ENCODE data around the gene PVRIG. TPM values are rescaled to one million over a fixed set of nuclear protein-coding genes. Genes with fewer than 3 reads are reported as not detected.
"Not testable (repeated sequence)": the region's sequence is repeated elsewhere in the genome, so short reads cannot be mapped to it uniquely, and the experiment has no call there.

The PVRIG gene
- polyA plus RNA-seq, 1 donor from 2014 or later: 0.16 TPM

DNA sequence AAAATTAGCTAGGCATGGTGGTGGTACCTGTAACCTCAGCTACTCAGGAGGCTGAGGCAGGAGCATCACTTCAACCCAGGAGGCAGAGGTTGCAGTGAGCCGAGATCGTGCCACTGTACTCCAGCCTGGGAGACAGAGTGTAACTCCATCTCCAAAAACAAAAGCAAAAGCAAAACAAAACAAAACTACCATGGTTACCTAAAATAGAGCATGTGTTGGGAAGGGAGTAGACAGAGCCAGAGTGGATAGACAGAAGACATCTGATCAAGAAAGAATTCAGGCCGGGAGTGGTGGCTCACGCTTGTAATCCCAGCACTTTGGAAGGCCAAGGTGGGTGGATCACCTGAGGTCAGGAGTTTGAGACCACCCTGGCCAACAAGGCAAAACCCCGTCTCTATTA, 46.1 kb downstream of the PVRIG start:
- not testable (repeated sequence) for H3K4me2 ChIP-seq (ENCODE audit: low read length); H3K9me2 ChIP-seq (ENCODE audit: insufficient read depth, low read length); H3K9me3 ChIP-seq (ENCODE audit: low read length); H3K4me3 ChIP-seq (ENCODE audit: low read length); H3F3A ChIP-seq (ENCODE audit: insufficient read depth, low read length, poor library complexity, severe bottlenecking); H4K20me1 ChIP-seq (ENCODE audit: insufficient read depth); H3K36me3 ChIP-seq (ENCODE audit: insufficient read depth, low read length); H3K27ac ChIP-seq (ENCODE audit: low read length); H3K27me3 ChIP-seq (ENCODE audit: insufficient read depth, low read depth, low read length); H2AFZ ChIP-seq (ENCODE audit: low read depth, low read length); H3K9ac ChIP-seq (ENCODE audit: low read length)
- H3K79me2 ChIP-seq (replicated peaks; ENCODE audit: insufficient read depth, low read length): peaks cover 37% of the 10 kb centered on the region

- Histone ChIP-seq H3K4me3 (ENCODE audit: low read length) (no peak overlapping the region), H3K9me3 (ENCODE audit: low read length) (no peaks in the 10 kb centered on the region), H3K36me3 (ENCODE audit: insufficient read depth, low read length) (no peaks in the 10 kb centered on the region), H4K20me1 (ENCODE audit: insufficient read depth) (no peaks in the 10 kb centered on the region), H3K27me3 (ENCODE audit: insufficient read depth, low read depth, low read length) (no peaks in the 10 kb centered on the region), H2AFZ (ENCODE audit: low read depth, low read length) (no peak overlapping the region), H3K27ac (ENCODE audit: low read length) (no peak overlapping the region), H3K9ac (ENCODE audit: low read length) (no peak overlapping the region), H3F3A (ENCODE audit: insufficient read depth, low read length, poor library complexity, severe bottlenecking) (no peaks in the 10 kb centered on the region), H3K79me2 (replicated peaks; ENCODE audit: insufficient read depth, low read length) (peaks cover 37% of the 10 kb centered on the region), H3K4me2 (ENCODE audit: low read length) (no peak overlapping the region), H3K9me2 (ENCODE audit: insufficient read depth, low read length) (no peaks in the 10 kb centered on the region)
- TF ChIP-seq, protein P1, sequence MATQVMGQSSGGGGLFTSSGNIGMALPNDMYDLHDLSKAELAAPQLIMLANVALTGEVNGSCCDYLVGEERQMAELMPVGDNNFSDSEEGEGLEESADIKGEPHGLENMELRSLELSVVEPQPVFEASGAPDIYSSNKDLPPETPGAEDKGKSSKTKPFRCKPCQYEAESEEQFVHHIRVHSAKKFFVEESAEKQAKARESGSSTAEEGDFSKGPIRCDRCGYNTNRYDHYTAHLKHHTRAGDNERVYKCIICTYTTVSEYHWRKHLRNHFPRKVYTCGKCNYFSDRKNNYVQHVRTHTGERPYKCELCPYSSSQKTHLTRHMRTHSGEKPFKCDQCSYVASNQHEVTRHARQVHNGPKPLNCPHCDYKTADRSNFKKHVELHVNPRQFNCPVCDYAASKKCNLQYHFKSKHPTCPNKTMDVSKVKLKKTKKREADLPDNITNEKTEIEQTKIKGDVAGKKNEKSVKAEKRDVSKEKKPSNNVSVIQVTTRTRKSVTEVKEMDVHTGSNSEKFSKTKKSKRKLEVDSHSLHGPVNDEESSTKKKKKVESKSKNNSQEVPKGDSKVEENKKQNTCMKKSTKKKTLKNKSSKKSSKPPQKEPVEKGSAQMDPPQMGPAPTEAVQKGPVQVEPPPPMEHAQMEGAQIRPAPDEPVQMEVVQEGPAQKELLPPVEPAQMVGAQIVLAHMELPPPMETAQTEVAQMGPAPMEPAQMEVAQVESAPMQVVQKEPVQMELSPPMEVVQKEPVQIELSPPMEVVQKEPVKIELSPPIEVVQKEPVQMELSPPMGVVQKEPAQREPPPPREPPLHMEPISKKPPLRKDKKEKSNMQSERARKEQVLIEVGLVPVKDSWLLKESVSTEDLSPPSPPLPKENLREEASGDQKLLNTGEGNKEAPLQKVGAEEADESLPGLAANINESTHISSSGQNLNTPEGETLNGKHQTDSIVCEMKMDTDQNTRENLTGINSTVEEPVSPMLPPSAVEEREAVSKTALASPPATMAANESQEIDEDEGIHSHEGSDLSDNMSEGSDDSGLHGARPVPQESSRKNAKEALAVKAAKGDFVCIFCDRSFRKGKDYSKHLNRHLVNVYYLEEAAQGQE (IDR thresholded peaks at IDR 0.05; ENCODE audit: borderline replicate concordance): no peak
- TF ChIP-seq EZH2 (IDR thresholded peaks at IDR 0.05; ENCODE audit: borderline replicate concordance, insufficient read depth, low read length, poor library complexity, severe bottlenecking) (no peak), POLR2AphosphoS5 (IDR thresholded peaks at IDR 0.05) (no peak), SMC3 (conservative IDR thresholded peaks at IDR 0.05; ENCODE audit: poor library complexity) (no peak), EP300 (conservative IDR thresholded peaks at IDR 0.05; ENCODE audit: poor library complexity, severe bottlenecking) (no peak), RAD21 (conservative IDR thresholded peaks at IDR 0.05) (no peak)
Observed at GRCh38 chr7:100266576-100267354, 47.0 kb downstream of the PVRIG start.

- Histone ChIP-seq H3K27me3 (ENCODE audit: insufficient read depth, low read depth, low read length) (no peaks in the 10 kb centered on the region), H3K36me3 (ENCODE audit: insufficient read depth, low read length) (no peaks in the 10 kb centered on the region), H3K4me2 (ENCODE audit: low read length) (no peak overlapping the region), H2AFZ (ENCODE audit: low read depth, low read length) (no peak overlapping the region), H3K9ac (ENCODE audit: low read length) (no peak overlapping the region), H4K20me1 (ENCODE audit: insufficient read depth) (no peaks in the 10 kb centered on the region), H3K27ac (ENCODE audit: low read length) (no peak overlapping the region), H3K4me3 (ENCODE audit: low read length) (no peak overlapping the region), H3K9me2 (ENCODE audit: insufficient read depth, low read length) (no peaks in the 10 kb centered on the region), H3F3A (ENCODE audit: insufficient read depth, low read length, poor library complexity, severe bottlenecking) (no peaks in the 10 kb centered on the region), H3K79me2 (replicated peaks; ENCODE audit: insufficient read depth, low read length) (peaks cover 37% of the 10 kb centered on the region), H3K9me3 (ENCODE audit: low read length) (no peaks in the 10 kb centered on the region)
- TF ChIP-seq, protein P2, sequence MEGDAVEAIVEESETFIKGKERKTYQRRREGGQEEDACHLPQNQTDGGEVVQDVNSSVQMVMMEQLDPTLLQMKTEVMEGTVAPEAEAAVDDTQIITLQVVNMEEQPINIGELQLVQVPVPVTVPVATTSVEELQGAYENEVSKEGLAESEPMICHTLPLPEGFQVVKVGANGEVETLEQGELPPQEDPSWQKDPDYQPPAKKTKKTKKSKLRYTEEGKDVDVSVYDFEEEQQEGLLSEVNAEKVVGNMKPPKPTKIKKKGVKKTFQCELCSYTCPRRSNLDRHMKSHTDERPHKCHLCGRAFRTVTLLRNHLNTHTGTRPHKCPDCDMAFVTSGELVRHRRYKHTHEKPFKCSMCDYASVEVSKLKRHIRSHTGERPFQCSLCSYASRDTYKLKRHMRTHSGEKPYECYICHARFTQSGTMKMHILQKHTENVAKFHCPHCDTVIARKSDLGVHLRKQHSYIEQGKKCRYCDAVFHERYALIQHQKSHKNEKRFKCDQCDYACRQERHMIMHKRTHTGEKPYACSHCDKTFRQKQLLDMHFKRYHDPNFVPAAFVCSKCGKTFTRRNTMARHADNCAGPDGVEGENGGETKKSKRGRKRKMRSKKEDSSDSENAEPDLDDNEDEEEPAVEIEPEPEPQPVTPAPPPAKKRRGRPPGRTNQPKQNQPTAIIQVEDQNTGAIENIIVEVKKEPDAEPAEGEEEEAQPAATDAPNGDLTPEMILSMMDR (IDR thresholded peaks at IDR 0.05; ENCODE audit: poor library complexity, severe bottlenecking): no peak
- TF ChIP-seq TAF1 (IDR thresholded peaks at IDR 0.05; ENCODE audit: low read depth): no peak
- no peak for TF ChIP-seq POLR2AphosphoS5 (IDR thresholded peaks at IDR 0.05)
- no peak for TF ChIP-seq MXI1 (conservative IDR thresholded peaks at IDR 0.05; ENCODE audit: poor library complexity, severe bottlenecking)
- no peak for TF ChIP-seq EP300 (conservative IDR thresholded peaks at IDR 0.05; ENCODE audit: poor library complexity, severe bottlenecking)
- no peak for TF ChIP-seq RAD21 (conservative IDR thresholded peaks at IDR 0.05)
- no peak for TF ChIP-seq SMC3 (conservative IDR thresholded peaks at IDR 0.05; ENCODE audit: poor library complexity)
- TF ChIP-seq EZH2 (IDR thresholded peaks at IDR 0.05; ENCODE audit: borderline replicate concordance, insufficient read depth, low read length, poor library complexity, severe bottlenecking): no peak
- TF ChIP-seq, protein P1 (IDR thresholded peaks at IDR 0.05; ENCODE audit: borderline replicate concordance): no peak
Observed at GRCh38 chr7:100267648-100268047, 47.9 kb downstream of the PVRIG start.

All from neural cell (in vitro differentiated cells).